ENCODE results near the gene VAPA.

Gene VAPA

DNA sequence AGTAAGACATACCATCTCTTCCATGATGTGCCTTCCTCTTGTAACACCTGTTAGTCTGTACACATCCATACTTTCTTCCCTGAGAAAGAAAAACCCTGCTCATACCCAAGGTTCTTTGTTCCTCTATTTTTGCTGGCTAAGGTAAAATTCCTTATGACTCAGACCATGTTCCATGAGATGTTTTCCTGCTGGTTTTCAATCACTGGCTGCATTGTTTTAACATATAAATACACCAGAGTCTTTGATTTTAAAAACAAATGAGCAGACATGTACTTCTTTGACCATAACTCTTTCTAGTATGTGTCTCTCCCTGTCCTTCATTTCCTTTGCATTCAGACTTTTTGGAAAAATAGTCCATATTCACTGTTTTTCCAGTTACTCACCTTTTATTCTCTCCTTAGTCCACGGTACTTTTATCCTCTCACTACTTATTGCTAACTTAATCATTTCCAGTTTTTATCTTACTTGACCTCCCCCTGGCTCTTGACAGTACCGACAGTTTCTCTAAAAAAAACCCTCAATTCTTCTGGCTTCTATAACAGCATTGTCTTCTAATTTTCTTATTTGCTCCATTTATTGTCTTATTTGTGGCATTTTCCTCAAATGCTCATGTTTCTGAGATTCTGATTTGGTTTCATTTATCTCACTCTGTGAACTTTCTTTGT is 4.3 kb downstream of the VAPA start:
- no peak overlapping the region for H3K27ac ChIP-seq (ENCODE audit: low read length)
- H3K9ac ChIP-seq (ENCODE audit: low read length) = no peak overlapping the region
- peaks cover 42% of the 10 kb centered on the region for H3K4me1 ChIP-seq (ENCODE audit: control insufficient read depth, low read depth, low read length)
- H3K36me3 ChIP-seq (ENCODE audit: control insufficient read depth, low read depth, low read length) = no peaks in the 10 kb centered on the region
- H3K9me3 ChIP-seq (ENCODE audit: control insufficient read depth, low read depth, low read length) = no peaks in the 10 kb centered on the region
- no peaks in the 10 kb centered on the region for H3K27me3 ChIP-seq (ENCODE audit: control insufficient read depth, insufficient read depth, low read length)
- H3K4me3 ChIP-seq (ENCODE audit: low read length) = no peak overlapping the region

DNA sequence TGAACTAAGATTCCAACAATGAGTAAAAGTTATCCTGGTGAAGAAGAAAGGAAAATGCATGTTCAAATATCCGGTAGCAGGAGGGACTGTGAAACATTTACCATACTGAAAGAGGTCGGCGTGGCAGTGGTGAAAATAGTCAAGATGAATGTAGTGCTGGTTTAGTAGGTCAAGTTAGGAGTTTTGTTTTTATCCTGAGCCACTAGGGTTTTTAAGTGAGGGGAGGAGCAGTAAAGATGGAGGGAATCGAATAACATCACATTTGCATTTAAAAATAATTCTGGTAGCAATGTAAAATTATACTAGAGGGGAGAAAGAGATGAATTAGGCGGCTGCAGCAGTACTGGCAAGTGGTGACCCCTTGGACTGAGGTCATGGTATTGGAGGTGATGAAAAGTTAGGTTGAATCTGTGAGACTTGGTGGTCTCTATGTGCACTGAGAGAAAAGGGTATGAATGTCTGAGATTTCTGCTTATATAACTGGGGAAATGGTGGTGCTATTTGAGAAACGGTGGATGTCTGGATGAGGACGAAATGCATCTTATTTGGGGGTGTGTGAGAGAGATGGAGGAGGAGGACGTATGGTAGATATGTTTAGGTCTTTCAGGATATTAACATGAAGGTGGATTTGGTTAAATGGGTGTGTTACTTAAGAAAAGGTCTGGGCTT is 5.9 kb downstream of the VAPA start:
- Histone ChIP-seq H3K4me1 (ENCODE audit: control insufficient read depth, low read depth, low read length) (peaks cover 45% of the 10 kb centered on the region), H3K27ac (ENCODE audit: low read length) (no peak overlapping the region), H3K9ac (ENCODE audit: low read length) (no peak overlapping the region), H3K9me3 (ENCODE audit: control insufficient read depth, low read depth, low read length) (no peaks in the 10 kb centered on the region), H3K36me3 (ENCODE audit: control insufficient read depth, low read depth, low read length) (no peaks in the 10 kb centered on the region), H3K4me3 (ENCODE audit: low read length) (no peak overlapping the region), H3K27me3 (ENCODE audit: control insufficient read depth, insufficient read depth, low read length) (no peaks in the 10 kb centered on the region)

- H3K27ac ChIP-seq (ENCODE audit: low read length) = no peak overlapping the region
- H3K27me3 ChIP-seq (ENCODE audit: control insufficient read depth, insufficient read depth, low read length) = no peaks in the 10 kb centered on the region
- no peaks in the 10 kb centered on the region for H3K9me3 ChIP-seq (ENCODE audit: control insufficient read depth, low read depth, low read length)
- peaks cover 41% of the 10 kb centered on the region for H3K4me1 ChIP-seq (ENCODE audit: control insufficient read depth, low read depth, low read length)
- no peaks in the 10 kb centered on the region for H3K36me3 ChIP-seq (ENCODE audit: control insufficient read depth, low read depth, low read length)
- H3K9ac ChIP-seq (ENCODE audit: low read length) = no peak overlapping the region
- no peak overlapping the region for H3K4me3 ChIP-seq (ENCODE audit: low read length)
Measured at GRCh38 chr18:9922592-9923311, 8.9 kb downstream of the VAPA start.

GRCh38 chr18:9924371-9924943 is 10.6 kb downstream of the VAPA start:
- Histone ChIP-seq H3K9ac (ENCODE audit: low read length) (no peak overlapping the region), H3K9me3 (ENCODE audit: control insufficient read depth, low read depth, low read length) (no peaks in the 10 kb centered on the region), H3K27ac (ENCODE audit: low read length) (no peak overlapping the region), H3K4me3 (ENCODE audit: low read length) (no peak overlapping the region), H3K4me1 (ENCODE audit: control insufficient read depth, low read depth, low read length) (peaks cover 44% of the 10 kb centered on the region), H3K36me3 (ENCODE audit: control insufficient read depth, low read depth, low read length) (no peaks in the 10 kb centered on the region), H3K27me3 (ENCODE audit: control insufficient read depth, insufficient read depth, low read length) (no peaks in the 10 kb centered on the region)

- Histone ChIP-seq H3K27ac (ENCODE audit: low read length) (no peak overlapping the region), H3K9ac (ENCODE audit: low read length) (no peak overlapping the region), H3K36me3 (ENCODE audit: control insufficient read depth, low read depth, low read length) (no peaks in the 10 kb centered on the region), H3K4me3 (ENCODE audit: low read length) (no peak overlapping the region), H3K4me1 (ENCODE audit: control insufficient read depth, low read depth, low read length) (peaks cover 43% of the 10 kb centered on the region), H3K27me3 (ENCODE audit: control insufficient read depth, insufficient read depth, low read length) (no peaks in the 10 kb centered on the region), H3K9me3 (ENCODE audit: control insufficient read depth, low read depth, low read length) (no peaks in the 10 kb centered on the region)
Measured at GRCh38 chr18:9925369-9925768, 11.6 kb downstream of the VAPA start.

- H3K27me3 ChIP-seq (ENCODE audit: control insufficient read depth, insufficient read depth, low read length) = no peaks in the 10 kb centered on the region
- no peaks in the 10 kb centered on the region for H3K36me3 ChIP-seq (ENCODE audit: control insufficient read depth, low read depth, low read length)
- H3K9ac ChIP-seq (ENCODE audit: low read length) = no peak overlapping the region
- H3K4me3 ChIP-seq (ENCODE audit: low read length) = no peak overlapping the region
- peaks cover 39% of the 10 kb centered on the region for H3K4me1 ChIP-seq (ENCODE audit: control insufficient read depth, low read depth, low read length)
- H3K9me3 ChIP-seq (ENCODE audit: control insufficient read depth, low read depth, low read length) = no peaks in the 10 kb centered on the region
- no peak overlapping the region for H3K27ac ChIP-seq (ENCODE audit: low read length)
Measured at GRCh38 chr18:9925795-9926194, 12.0 kb downstream of the VAPA start.

DNA sequence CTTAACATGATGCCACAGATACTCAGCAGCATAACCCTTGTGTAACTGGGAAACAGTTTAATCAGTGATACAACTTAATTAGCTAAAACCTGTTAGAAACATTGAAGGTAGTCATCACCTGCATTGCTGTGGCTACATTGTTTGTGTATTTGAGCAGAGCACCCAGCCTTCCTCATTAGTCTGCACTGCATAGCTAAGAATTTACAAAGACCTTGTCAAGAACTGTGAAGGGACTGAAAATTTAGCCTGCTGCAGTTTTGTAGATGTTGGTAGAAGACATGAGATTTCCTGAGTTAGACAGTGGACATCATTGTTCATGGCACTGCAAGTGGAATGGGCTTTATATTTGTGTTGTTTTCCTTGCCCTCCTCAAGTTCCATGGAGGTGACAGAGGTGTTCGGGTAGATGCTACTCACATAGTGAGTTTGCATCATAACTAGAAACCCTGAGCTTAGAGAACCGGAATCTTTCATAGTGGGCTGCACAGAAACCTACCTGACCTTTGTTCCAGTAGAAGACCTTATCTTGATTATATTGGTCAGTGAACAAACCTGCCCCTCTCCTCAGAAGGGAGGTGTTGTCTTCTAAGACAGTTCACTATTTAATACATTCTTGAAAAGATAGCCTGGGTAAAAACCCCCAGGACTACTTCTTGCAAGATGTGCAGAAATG is 12.5 kb downstream of the VAPA start:
- no peak overlapping the region for H3K27ac ChIP-seq (ENCODE audit: low read length)
- H3K9me3 ChIP-seq (ENCODE audit: control insufficient read depth, low read depth, low read length) = no peaks in the 10 kb centered on the region
- H3K27me3 ChIP-seq (ENCODE audit: control insufficient read depth, insufficient read depth, low read length) = no peaks in the 10 kb centered on the region
- no peak overlapping the region for H3K9ac ChIP-seq (ENCODE audit: low read length)
- no peak overlapping the region for H3K4me3 ChIP-seq (ENCODE audit: low read length)
- no peaks in the 10 kb centered on the region for H3K36me3 ChIP-seq (ENCODE audit: control insufficient read depth, low read depth, low read length)
- peaks cover 34% of the 10 kb centered on the region for H3K4me1 ChIP-seq (ENCODE audit: control insufficient read depth, low read depth, low read length)

DNA sequence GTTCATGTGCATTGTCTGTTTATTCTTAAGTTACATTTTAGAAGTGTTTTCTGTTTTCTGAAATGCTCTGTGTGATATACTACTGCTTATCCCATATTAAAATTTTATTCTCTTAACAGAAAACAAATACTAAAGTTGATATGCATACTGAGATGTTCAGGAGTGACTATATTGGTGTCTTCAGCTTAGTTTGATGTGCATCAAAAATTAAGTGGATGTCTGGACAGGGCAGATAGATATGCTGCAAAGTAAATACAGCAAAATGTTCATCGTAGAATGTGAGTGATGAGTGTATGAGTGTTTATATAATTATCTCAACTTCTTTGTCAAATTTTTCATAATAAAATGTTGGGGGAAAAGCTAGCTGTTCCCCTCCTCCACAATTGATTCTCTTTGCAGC is 13.2 kb downstream of the VAPA start:
- Histone ChIP-seq H3K36me3 (ENCODE audit: control insufficient read depth, low read depth, low read length) (no peaks in the 10 kb centered on the region), H3K27me3 (ENCODE audit: control insufficient read depth, insufficient read depth, low read length) (no peaks in the 10 kb centered on the region), H3K9me3 (ENCODE audit: control insufficient read depth, low read depth, low read length) (no peaks in the 10 kb centered on the region), H3K9ac (ENCODE audit: low read length) (no peak overlapping the region), H3K4me3 (ENCODE audit: low read length) (no peak overlapping the region), H3K27ac (ENCODE audit: low read length) (no peak overlapping the region), H3K4me1 (ENCODE audit: control insufficient read depth, low read depth, low read length) (peaks cover 34% of the 10 kb centered on the region)

DNA sequence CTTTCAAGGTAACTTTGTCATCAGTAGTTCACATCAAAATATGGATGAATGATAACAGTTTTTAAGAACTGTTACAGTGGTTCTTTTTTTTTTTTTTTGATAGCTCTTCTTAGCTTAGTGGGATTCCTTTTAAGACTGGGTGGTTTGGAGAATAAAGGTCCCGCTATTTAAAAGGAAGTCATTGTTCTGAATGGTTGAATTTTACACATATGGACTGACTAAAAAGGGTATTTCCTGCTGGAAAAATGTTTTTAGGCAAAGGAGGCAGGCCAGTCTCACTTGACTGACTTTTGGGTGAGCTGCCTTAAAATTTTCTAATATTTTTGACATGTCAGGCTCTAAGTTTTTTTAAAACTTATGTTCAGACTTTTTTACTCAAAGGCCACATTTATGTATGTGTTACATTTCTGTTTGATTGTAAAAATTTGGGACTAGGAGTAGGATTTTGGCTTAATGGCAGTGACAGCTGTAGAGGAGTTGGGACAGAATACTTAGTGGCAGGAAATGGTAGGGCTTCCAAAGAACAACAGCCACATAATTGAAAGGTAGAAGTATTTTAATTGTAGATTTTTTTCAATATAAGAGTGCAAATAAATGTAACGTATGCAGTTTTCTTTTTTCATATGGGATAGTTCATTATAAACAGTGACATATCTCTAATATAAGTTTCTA is 13.7 kb downstream of the VAPA start:
- H3K9me3 ChIP-seq (ENCODE audit: control insufficient read depth, low read depth, low read length) = no peaks in the 10 kb centered on the region
- H3K4me1 ChIP-seq (ENCODE audit: control insufficient read depth, low read depth, low read length) = peaks cover 34% of the 10 kb centered on the region
- no peaks in the 10 kb centered on the region for H3K27me3 ChIP-seq (ENCODE audit: control insufficient read depth, insufficient read depth, low read length)
- H3K4me3 ChIP-seq (ENCODE audit: low read length) = no peak overlapping the region
- no peaks in the 10 kb centered on the region for H3K36me3 ChIP-seq (ENCODE audit: control insufficient read depth, low read depth, low read length)
- H3K27ac ChIP-seq (ENCODE audit: low read length) = no peak overlapping the region
- H3K9ac ChIP-seq (ENCODE audit: low read length) = no peak overlapping the region

GRCh38 chr18:9928646-9929259 is 14.9 kb downstream of the VAPA start:
- Histone ChIP-seq H3K27ac (ENCODE audit: low read length) (no peak overlapping the region), H3K4me3 (ENCODE audit: low read length) (no peak overlapping the region), H3K9ac (ENCODE audit: low read length) (no peak overlapping the region), H3K4me1 (ENCODE audit: control insufficient read depth, low read depth, low read length) (peaks cover 34% of the 10 kb centered on the region), H3K27me3 (ENCODE audit: control insufficient read depth, insufficient read depth, low read length) (no peaks in the 10 kb centered on the region), H3K36me3 (ENCODE audit: control insufficient read depth, low read depth, low read length) (peaks cover 3% of the 10 kb centered on the region), H3K9me3 (ENCODE audit: control insufficient read depth, low read depth, low read length) (no peaks in the 10 kb centered on the region)

Measured in iPS-18a (cell line).